Measurements from ENCODE around the gene MAML3.

The MAML3 gene

GRCh38 chr4:140153718-140154571 is at the start of gene MAML3:
Gene MAML3 (minus strand): TSS chr4:140154184. CDS start chr4:140153327, 857 bp downstream.
- peak; percentile 92 for DNase-seq

- DNase-seq: no peak
Observed at GRCh38 chr4:140198942-140199341, 45.0 kb upstream of the MAML3 start.

GRCh38 chr4:140195806-140196205 is 41.8 kb upstream of the MAML3 start:
- no peak for DNase-seq

GRCh38 chr4:140189805-140190204 is 35.8 kb upstream of the MAML3 start:
- no peak for DNase-seq

- no peak for DNase-seq
Observed at GRCh38 chr4:140188975-140189374, 35.0 kb upstream of the MAML3 start.

- no peak for DNase-seq
Observed at GRCh38 chr4:140187316-140187695, 33.3 kb upstream of the MAML3 start.

GRCh38 chr4:140186651-140187315 is 32.8 kb upstream of the MAML3 start:
- DNase-seq: no peak

- no peak for DNase-seq
Observed at GRCh38 chr4:140186082-140186438, 32.1 kb upstream of the MAML3 start.

- no peak for DNase-seq
Observed at GRCh38 chr4:140185412-140186081, 31.6 kb upstream of the MAML3 start.

- no peak for DNase-seq
Observed at GRCh38 chr4:140183270-140183669, 29.3 kb upstream of the MAML3 start.

GRCh38 chr4:140180577-140180976 is 26.6 kb upstream of the MAML3 start:
- DNase-seq: no peak

GRCh38 chr4:140176735-140177134 is 22.8 kb upstream of the MAML3 start:
- DNase-seq: no peak

GRCh38 chr4:140174543-140174942 is 20.6 kb upstream of the MAML3 start:
- no peak for DNase-seq

GRCh38 chr4:140172960-140173359 is 19.0 kb upstream of the MAML3 start:
- DNase-seq: no peak

- DNase-seq: no peak
Observed at GRCh38 chr4:140170299-140170698, 16.3 kb upstream of the MAML3 start.

GRCh38 chr4:140168936-140169335 is 15.0 kb upstream of the MAML3 start:
- no peak for DNase-seq

GRCh38 chr4:140168474-140168873 is 14.5 kb upstream of the MAML3 start:
- no peak for DNase-seq

- no peak for DNase-seq
Observed at GRCh38 chr4:140163029-140163810, 9.2 kb upstream of the MAML3 start.

- DNase-seq: no peak
Observed at GRCh38 chr4:140162596-140162995, 8.6 kb upstream of the MAML3 start.

GRCh38 chr4:140158365-140159030 is 4.5 kb upstream of the MAML3 start:
- DNase-seq: peak; percentile 56

- DNase-seq: no peak
Observed at GRCh38 chr4:140157341-140157740, 3.4 kb upstream of the MAML3 start.

GRCh38 chr4:140156529-140157171 is 2.7 kb upstream of the MAML3 start:
- DNase-seq: no peak

Measured in NCI-H345 (cell line).